Activated naive CD4-positive, alpha-beta T cell treated with anti-CD3 and anti-CD28 coated beads, Interleukin-2, amount 10 ng/mL, durations not matched to agents 7 days and 5 days (primary cell): Measurements from ENCODE around the gene IL1RAPL1.

Source experiments
- CTCF ChIA-PET: fragments of 350-600 bp; sonication (Branson Sonifier 250); formaldehyde crosslinking; loops from one replicate; lab custom pipeline; 2021; ENCODE audit warnings: antibody characterized with exemption; lab: Charles Lee
- DNase-seq: peaks from one replicate; pipeline ENCODE4 v3.0.0-alpha.2; 2020
- H3K27ac Mint-ChIP-seq: one replicate; pipeline ENCODE4 v1.8.0; 2021; ENCODE audit warnings: mild to moderate bottlenecking, moderate library complexity, mixed read lengths
- H3K27me3 Mint-ChIP-seq: one replicate; pipeline ENCODE4 v1.8.0; 2021; ENCODE audit warnings: mild to moderate bottlenecking, mixed read lengths
- H3K36me3 Mint-ChIP-seq: one replicate; pipeline ENCODE4 v1.8.0; 2021; ENCODE audit warnings: mixed read lengths
- H3K4me1 Mint-ChIP-seq: one replicate; pipeline ENCODE4 v1.8.0; 2021; ENCODE audit warnings: mixed read lengths
- H3K4me3 Mint-ChIP-seq: one replicate; pipeline ENCODE4 v1.8.0; 2021; ENCODE audit warnings: mild to moderate bottlenecking, moderate library complexity, mixed read lengths
- H3K9me3 Mint-ChIP-seq: one replicate; pipeline ENCODE4 v1.8.0; 2021; ENCODE audit warnings: mixed read lengths

The IL1RAPL1 gene

DNA sequence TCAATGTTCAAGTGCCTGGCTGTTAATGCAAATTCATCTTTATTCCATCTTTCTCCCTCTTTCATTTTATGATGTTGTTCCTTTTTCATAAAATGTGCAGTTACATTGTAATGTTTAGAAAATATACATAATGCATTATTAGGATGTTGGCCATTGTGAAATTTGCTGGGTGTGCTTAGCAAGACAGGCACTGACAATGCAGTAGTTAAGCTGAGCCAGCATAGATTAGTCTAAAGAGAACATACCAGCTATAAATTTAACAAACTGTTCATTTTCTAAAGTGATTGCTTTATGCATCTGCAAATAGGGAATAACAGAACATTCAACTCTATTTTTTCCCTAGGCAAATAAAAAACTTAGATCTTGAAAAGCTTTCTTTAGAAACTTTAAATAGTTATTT, 436.0 kb downstream of the IL1RAPL1 start:
- DNase-seq: no peak
- Mint-ChIP-seq H3K4me3 (no peak overlapping the region), H3K9me3 (peaks cover 2% of the 10 kb centered on the region), H3K4me1 (no peaks in the 10 kb centered on the region), H3K36me3 (no peaks in the 10 kb centered on the region), H3K27ac (no peak overlapping the region), H3K27me3 (no peaks in the 10 kb centered on the region)
- CTCF ChIA-PET: no interaction called here

GRCh38 chrX:29024871-29025270, 437.6 kb downstream of the IL1RAPL1 start:
- H3K36me3 Mint-ChIP-seq: no peaks in the 10 kb centered on the region
- no peak overlapping the region for H3K27ac Mint-ChIP-seq
- no peaks in the 10 kb centered on the region for H3K4me1 Mint-ChIP-seq
- H3K9me3 Mint-ChIP-seq: peaks cover 4% of the 10 kb centered on the region
- no peaks in the 10 kb centered on the region for H3K27me3 Mint-ChIP-seq
- DNase-seq: no peak
- H3K4me3 Mint-ChIP-seq: no peak overlapping the region
- CTCF ChIA-PET: no interaction called here

DNA sequence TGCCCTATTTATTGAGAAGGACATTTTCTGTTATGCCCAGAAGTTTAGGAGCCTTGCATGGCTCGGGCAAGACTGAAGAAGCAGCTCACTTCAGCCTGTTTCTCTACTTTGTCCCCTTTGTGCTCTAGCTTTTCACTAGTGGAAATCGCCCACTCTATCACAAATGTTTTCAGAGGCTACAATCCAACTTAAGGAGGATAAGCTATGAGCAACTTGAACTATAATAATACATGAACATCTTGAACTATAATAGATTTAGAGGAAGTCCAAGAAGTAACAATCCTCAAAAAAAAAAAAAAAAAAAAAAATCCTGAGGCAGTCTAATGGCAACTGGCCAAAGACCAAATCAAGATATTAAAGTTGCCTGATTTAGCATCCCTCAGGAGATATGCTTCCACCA, 452.3 kb downstream of the IL1RAPL1 start:
- Mint-ChIP-seq H3K27ac (no peak overlapping the region), H3K9me3 (no peaks in the 10 kb centered on the region), H3K27me3 (no peaks in the 10 kb centered on the region), H3K4me1 (no peaks in the 10 kb centered on the region), H3K4me3 (no peak overlapping the region), H3K36me3 (no peaks in the 10 kb centered on the region)
- CTCF ChIA-PET: no interaction called here
- DNase-seq: no peak

- Mint-ChIP-seq H3K4me1 (no peaks in the 10 kb centered on the region), H3K27me3 (no peaks in the 10 kb centered on the region), H3K27ac (no peak overlapping the region), H3K36me3 (no peaks in the 10 kb centered on the region), H3K4me3 (no peak overlapping the region), H3K9me3 (no peaks in the 10 kb centered on the region)
- DNase-seq: no peak
- CTCF ChIA-PET: no interaction called here
Observed at GRCh38 chrX:29040160-29040559, 452.9 kb downstream of the IL1RAPL1 start.

GRCh38 chrX:29042341-29042740, 455.1 kb downstream of the IL1RAPL1 start:
- Mint-ChIP-seq H3K4me3 (no peak overlapping the region), H3K4me1 (no peaks in the 10 kb centered on the region), H3K9me3 (no peaks in the 10 kb centered on the region), H3K27ac (no peak overlapping the region), H3K36me3 (no peaks in the 10 kb centered on the region), H3K27me3 (no peaks in the 10 kb centered on the region)
- CTCF ChIA-PET: no interaction called here
- DNase-seq: no peak

DNA sequence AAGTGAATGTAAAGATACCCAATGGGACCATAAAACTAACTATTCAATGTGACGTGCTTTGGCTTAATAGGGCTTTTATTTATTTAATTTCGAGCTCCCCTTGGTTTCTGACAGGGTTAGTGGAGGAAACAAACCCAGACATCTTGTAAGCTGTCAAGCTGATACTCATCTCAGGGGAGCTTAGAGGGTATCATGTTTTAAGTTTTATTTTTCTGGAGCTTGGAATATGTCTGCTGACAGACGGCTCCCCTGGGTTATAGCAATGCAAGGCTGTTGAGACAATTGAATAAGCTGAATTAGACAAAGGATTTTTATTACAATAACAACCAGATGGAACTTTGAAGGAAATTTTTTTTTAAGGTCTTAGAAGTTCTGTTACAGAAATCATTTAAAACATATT, 456.5 kb downstream of the IL1RAPL1 start:
- Mint-ChIP-seq H3K27ac (no peak overlapping the region), H3K36me3 (no peaks in the 10 kb centered on the region), H3K9me3 (peaks cover 2% of the 10 kb centered on the region), H3K27me3 (no peaks in the 10 kb centered on the region), H3K4me1 (no peaks in the 10 kb centered on the region), H3K4me3 (no peak overlapping the region)
- CTCF ChIA-PET: no interaction called here
- DNase-seq: no peak

- no peak overlapping the region for H3K27ac Mint-ChIP-seq
- H3K36me3 Mint-ChIP-seq: no peaks in the 10 kb centered on the region
- H3K27me3 Mint-ChIP-seq: no peaks in the 10 kb centered on the region
Observed at GRCh38 chrX:29044423-29045184, 457.4 kb downstream of the IL1RAPL1 start.

GRCh38 chrX:29065477-29065876, 478.2 kb downstream of the IL1RAPL1 start:
- H3K36me3 Mint-ChIP-seq: no peaks in the 10 kb centered on the region
- CTCF ChIA-PET: no interaction called here
- no peaks in the 10 kb centered on the region for H3K27me3 Mint-ChIP-seq
- no peaks in the 10 kb centered on the region for H3K9me3 Mint-ChIP-seq
- no peak overlapping the region for H3K27ac Mint-ChIP-seq
- H3K4me1 Mint-ChIP-seq: no peaks in the 10 kb centered on the region
- no peak overlapping the region for H3K4me3 Mint-ChIP-seq
- DNase-seq: no peak

More at GRCh38 chrX:29044423-29045184, 457.4 kb downstream of the IL1RAPL1 start:
- H3K9me3 Mint-ChIP-seq: peaks cover 2% of the 10 kb centered on the region
- no peak overlapping the region for H3K4me3 Mint-ChIP-seq
- CTCF ChIA-PET: no interaction called here
- no peaks in the 10 kb centered on the region for H3K4me1 Mint-ChIP-seq
- no peak for DNase-seq

GRCh38 chrX:29066516-29066915, 479.3 kb downstream of the IL1RAPL1 start:
- CTCF ChIA-PET: no interaction called here
- no peak overlapping the region for H3K27ac Mint-ChIP-seq
- no peak for DNase-seq
- no peaks in the 10 kb centered on the region for H3K27me3 Mint-ChIP-seq
- no peaks in the 10 kb centered on the region for H3K4me1 Mint-ChIP-seq
- H3K9me3 Mint-ChIP-seq: no peaks in the 10 kb centered on the region
- H3K4me3 Mint-ChIP-seq: no peak overlapping the region
- no peaks in the 10 kb centered on the region for H3K36me3 Mint-ChIP-seq

DNA sequence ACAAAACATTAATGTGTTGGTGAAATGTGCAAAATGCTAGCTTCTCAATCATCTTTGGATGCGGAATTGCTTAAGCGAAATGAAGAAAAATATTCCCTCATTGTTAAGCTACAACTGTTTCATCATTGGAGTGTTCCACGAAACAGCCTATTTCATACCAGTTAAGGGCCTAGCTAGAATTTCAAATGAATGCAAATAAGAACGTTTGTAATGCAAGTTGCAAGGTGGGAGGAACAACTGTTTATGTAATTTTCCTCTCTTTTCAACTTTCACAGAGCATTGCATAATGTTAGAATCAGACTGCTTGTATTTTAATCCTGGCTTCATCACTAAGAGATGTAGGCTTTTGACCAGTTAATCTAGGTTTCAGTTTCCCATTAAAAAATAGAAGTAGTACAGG, 480.1 kb downstream of the IL1RAPL1 start:
- CTCF ChIA-PET: no interaction called here
- no peak for DNase-seq
- Mint-ChIP-seq H3K27me3 (no peaks in the 10 kb centered on the region), H3K4me3 (no peak overlapping the region), H3K36me3 (no peaks in the 10 kb centered on the region), H3K9me3 (no peaks in the 10 kb centered on the region), H3K4me1 (no peaks in the 10 kb centered on the region), H3K27ac (no peak overlapping the region)

- H3K4me3 Mint-ChIP-seq: no peak overlapping the region
- no peaks in the 10 kb centered on the region for H3K27me3 Mint-ChIP-seq
- no peaks in the 10 kb centered on the region for H3K36me3 Mint-ChIP-seq
- no peaks in the 10 kb centered on the region for H3K9me3 Mint-ChIP-seq
- no peak for DNase-seq
- CTCF ChIA-PET: no interaction called here
- H3K27ac Mint-ChIP-seq: no peak overlapping the region
- H3K4me1 Mint-ChIP-seq: no peaks in the 10 kb centered on the region
Observed at GRCh38 chrX:29071525-29072320, 484.5 kb downstream of the IL1RAPL1 start.

GRCh38 chrX:29082558-29082957, 495.3 kb downstream of the IL1RAPL1 start:
- Mint-ChIP-seq H3K27me3 (no peaks in the 10 kb centered on the region), H3K9me3 (peaks cover 2% of the 10 kb centered on the region), H3K4me3 (no peak overlapping the region), H3K4me1 (no peaks in the 10 kb centered on the region), H3K36me3 (no peaks in the 10 kb centered on the region), H3K27ac (no peak overlapping the region)
- CTCF ChIA-PET: no interaction called here
- DNase-seq: no peak

- H3K4me1 Mint-ChIP-seq: no peaks in the 10 kb centered on the region
Observed at GRCh38 chrX:29083823-29084222, 496.6 kb downstream of the IL1RAPL1 start.

GRCh38 chrX:29090811-29091210, 503.6 kb downstream of the IL1RAPL1 start:
- no peaks in the 10 kb centered on the region for H3K27me3 Mint-ChIP-seq
- H3K36me3 Mint-ChIP-seq: no peaks in the 10 kb centered on the region
- no peak overlapping the region for H3K27ac Mint-ChIP-seq
- H3K9me3 Mint-ChIP-seq: no peaks in the 10 kb centered on the region
- H3K4me1 Mint-ChIP-seq: no peaks in the 10 kb centered on the region
- CTCF ChIA-PET: no interaction called here
- no peak for DNase-seq
- no peak overlapping the region for H3K4me3 Mint-ChIP-seq

More at GRCh38 chrX:29083823-29084222, 496.6 kb downstream of the IL1RAPL1 start:
- no peak overlapping the region for H3K27ac Mint-ChIP-seq
- no peaks in the 10 kb centered on the region for H3K9me3 Mint-ChIP-seq
- DNase-seq: no peak
- H3K4me3 Mint-ChIP-seq: no peak overlapping the region
- H3K36me3 Mint-ChIP-seq: no peaks in the 10 kb centered on the region
- no peaks in the 10 kb centered on the region for H3K27me3 Mint-ChIP-seq
- CTCF ChIA-PET: no interaction called here

- no peak overlapping the region for H3K4me3 Mint-ChIP-seq
- CTCF ChIA-PET: no interaction called here
- no peak overlapping the region for H3K27ac Mint-ChIP-seq
- DNase-seq: no peak
- no peaks in the 10 kb centered on the region for H3K27me3 Mint-ChIP-seq
- H3K9me3 Mint-ChIP-seq: peaks cover 7% of the 10 kb centered on the region
- H3K36me3 Mint-ChIP-seq: no peaks in the 10 kb centered on the region
- H3K4me1 Mint-ChIP-seq: no peaks in the 10 kb centered on the region
Observed at GRCh38 chrX:29107231-29107630, 520.0 kb downstream of the IL1RAPL1 start.
